ENCODE results near the gene COQ8B. TPM values are rescaled to one million over a fixed set of nuclear protein-coding genes. Genes with fewer than 3 reads are reported as not detected.

The COQ8B gene
- total RNA-seq, 1 donor from 2014 or later, result 29.7 TPM

DNA sequence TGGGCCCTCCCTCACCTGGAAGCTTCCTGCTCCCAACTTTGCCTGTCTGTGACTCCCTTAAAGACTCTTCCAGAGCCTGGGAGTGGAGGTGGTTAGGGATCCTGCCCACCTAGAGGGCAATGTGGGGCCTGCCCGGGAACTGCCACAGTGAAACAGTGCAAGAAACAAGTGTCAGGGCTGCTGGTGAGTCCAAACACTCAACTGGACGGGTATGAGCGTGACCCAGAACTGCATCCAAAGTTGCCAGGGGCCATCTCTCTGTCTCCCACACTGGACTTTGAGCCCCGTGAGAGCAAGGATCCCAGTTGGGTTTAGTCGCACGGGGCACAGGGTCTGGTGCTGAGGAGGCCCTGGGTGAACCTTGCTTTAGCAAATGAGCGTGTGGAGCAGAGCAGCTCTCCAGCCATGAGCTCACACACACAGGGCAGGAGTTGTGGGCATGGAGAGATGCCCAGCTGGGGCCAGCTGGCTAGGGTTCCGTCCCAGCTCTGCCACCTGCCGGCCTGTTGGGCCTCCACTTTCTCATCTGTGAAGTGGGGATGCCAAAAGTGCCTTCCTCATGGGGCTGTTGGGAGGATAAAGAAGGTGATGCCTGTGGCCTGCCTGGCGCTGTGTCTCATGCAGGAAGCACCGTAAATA is 23.4 kb downstream of the COQ8B start:
- Mint-ChIP-seq H3K4me1 (ENCODE audit: low read depth) (peaks cover 9% of the 10 kb centered on the region), H3K27ac (ENCODE audit: unreplicated experiment) (no peak overlapping the region), H3K27me3 (ENCODE audit: low read depth) (no peaks in the 10 kb centered on the region), H3K4me3 (ENCODE audit: unreplicated experiment) (no peak overlapping the region), H3K9me3 (ENCODE audit: low read depth) (no peaks in the 10 kb centered on the region), H3K36me3 (ENCODE audit: low read depth) (no peaks in the 10 kb centered on the region)
- TF ChIP-seq, protein P1, sequence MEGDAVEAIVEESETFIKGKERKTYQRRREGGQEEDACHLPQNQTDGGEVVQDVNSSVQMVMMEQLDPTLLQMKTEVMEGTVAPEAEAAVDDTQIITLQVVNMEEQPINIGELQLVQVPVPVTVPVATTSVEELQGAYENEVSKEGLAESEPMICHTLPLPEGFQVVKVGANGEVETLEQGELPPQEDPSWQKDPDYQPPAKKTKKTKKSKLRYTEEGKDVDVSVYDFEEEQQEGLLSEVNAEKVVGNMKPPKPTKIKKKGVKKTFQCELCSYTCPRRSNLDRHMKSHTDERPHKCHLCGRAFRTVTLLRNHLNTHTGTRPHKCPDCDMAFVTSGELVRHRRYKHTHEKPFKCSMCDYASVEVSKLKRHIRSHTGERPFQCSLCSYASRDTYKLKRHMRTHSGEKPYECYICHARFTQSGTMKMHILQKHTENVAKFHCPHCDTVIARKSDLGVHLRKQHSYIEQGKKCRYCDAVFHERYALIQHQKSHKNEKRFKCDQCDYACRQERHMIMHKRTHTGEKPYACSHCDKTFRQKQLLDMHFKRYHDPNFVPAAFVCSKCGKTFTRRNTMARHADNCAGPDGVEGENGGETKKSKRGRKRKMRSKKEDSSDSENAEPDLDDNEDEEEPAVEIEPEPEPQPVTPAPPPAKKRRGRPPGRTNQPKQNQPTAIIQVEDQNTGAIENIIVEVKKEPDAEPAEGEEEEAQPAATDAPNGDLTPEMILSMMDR (IDR thresholded peaks at IDR 0.05), result no peak
- DNase-seq (ENCODE audit: low spot score), result no peak

GRCh38 chr19:40692212-40692551 is 24.5 kb downstream of the COQ8B start:
- DNase-seq (ENCODE audit: low spot score), result no peak
- no peaks in the 10 kb centered on the region for H3K27me3 Mint-ChIP-seq (ENCODE audit: low read depth)
- H3K36me3 Mint-ChIP-seq (ENCODE audit: low read depth), result no peaks in the 10 kb centered on the region
- H3K4me1 Mint-ChIP-seq (ENCODE audit: low read depth), result peaks cover 9% of the 10 kb centered on the region
- TF ChIP-seq, protein P1 (IDR thresholded peaks at IDR 0.05), result no peak
- H3K4me3 Mint-ChIP-seq (ENCODE audit: unreplicated experiment), result no peak overlapping the region
- peak overlapping the region; percentile 74 for H3K27ac Mint-ChIP-seq (ENCODE audit: unreplicated experiment)
- no peaks in the 10 kb centered on the region for H3K9me3 Mint-ChIP-seq (ENCODE audit: low read depth)

- peaks cover 9% of the 10 kb centered on the region for H3K4me1 Mint-ChIP-seq (ENCODE audit: low read depth)
- peak overlapping the region; percentile 96 for H3K27ac Mint-ChIP-seq (ENCODE audit: unreplicated experiment)
- DNase-seq (ENCODE audit: low spot score), result peak; percentile 91
- TF ChIP-seq, protein P1 (IDR thresholded peaks at IDR 0.05), result no peak
- no peaks in the 10 kb centered on the region for H3K36me3 Mint-ChIP-seq (ENCODE audit: low read depth)
- H3K27me3 Mint-ChIP-seq (ENCODE audit: low read depth), result no peaks in the 10 kb centered on the region
- no peaks in the 10 kb centered on the region for H3K9me3 Mint-ChIP-seq (ENCODE audit: low read depth)
- no peak overlapping the region for H3K4me3 Mint-ChIP-seq (ENCODE audit: unreplicated experiment)
Observed at GRCh38 chr19:40691421-40692211, 25.1 kb downstream of the COQ8B start.

- peak; percentile 94 for DNase-seq (ENCODE audit: low spot score)
- Mint-ChIP-seq H3K9me3 (ENCODE audit: low read depth) (no peaks in the 10 kb centered on the region), H3K27ac (ENCODE audit: unreplicated experiment) (peak overlapping the region; percentile 96), H3K4me1 (ENCODE audit: low read depth) (peaks cover 9% of the 10 kb centered on the region), H3K4me3 (ENCODE audit: unreplicated experiment) (peak overlapping the region; percentile 84), H3K36me3 (ENCODE audit: low read depth) (peaks cover 4% of the 10 kb centered on the region), H3K27me3 (ENCODE audit: low read depth) (no peaks in the 10 kb centered on the region)
- TF ChIP-seq, protein P1 (IDR thresholded peaks at IDR 0.05), result no peak
Observed at GRCh38 chr19:40690693-40691420, 25.8 kb downstream of the COQ8B start.

- peak within 1 kb of the TSS; percentile 84 for H3K4me3 Mint-ChIP-seq (ENCODE audit: unreplicated experiment)
- no peak for DNase-seq (ENCODE audit: low spot score)
- H3K27me3 Mint-ChIP-seq (ENCODE audit: low read depth), result no peaks in the 10 kb centered on the region
- H3K4me1 Mint-ChIP-seq (ENCODE audit: low read depth), result peaks cover 9% of the 10 kb centered on the region
- TF ChIP-seq, protein P1 (IDR thresholded peaks at IDR 0.05), result no peak
- no peaks in the 10 kb centered on the region for H3K9me3 Mint-ChIP-seq (ENCODE audit: low read depth)
- H3K36me3 Mint-ChIP-seq (ENCODE audit: low read depth), result peaks cover 11% of the 10 kb centered on the region
- H3K27ac Mint-ChIP-seq (ENCODE audit: unreplicated experiment), result peak within 1 kb of the TSS; percentile 96
Observed at GRCh38 chr19:40690050-40690692, 26.5 kb downstream of the COQ8B start, which contains the start of gene NUMBL. NUMBL (minus strand) TSS chr19:40690651; CDS start chr19:40690483, 168 bp downstream.

Data from chondrocyte (in vitro differentiated cells).